ENCODE data around the gene SPTB. TPM values are rescaled to one million over a fixed set of nuclear protein-coding genes. Genes with fewer than 3 reads are reported as not detected.

The SPTB gene
- total RNA-seq, 1 donor from 2014 or later: not detected

DNA sequence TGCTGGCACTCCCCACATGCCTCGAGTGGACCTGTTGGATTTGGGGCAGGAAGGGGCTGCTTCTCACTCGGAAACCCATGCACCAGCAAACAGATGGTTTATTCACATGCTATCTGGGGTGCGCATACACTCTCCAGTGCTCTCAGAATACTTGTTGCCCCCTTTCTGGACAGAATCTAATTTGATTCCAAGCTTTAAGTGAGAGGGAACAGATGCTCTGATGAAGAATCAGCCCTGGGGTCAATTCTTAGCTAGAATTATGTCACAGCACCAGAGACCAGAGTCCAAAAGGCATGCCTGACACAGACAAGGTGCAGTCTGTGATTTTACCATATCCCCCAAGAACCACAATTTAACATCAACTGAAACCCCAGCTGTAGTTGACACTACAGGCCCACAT, 83.8 kb downstream of the SPTB start:
- intact Hi-C loops (cut with micrococcal nuclease): no loop called here

DNA sequence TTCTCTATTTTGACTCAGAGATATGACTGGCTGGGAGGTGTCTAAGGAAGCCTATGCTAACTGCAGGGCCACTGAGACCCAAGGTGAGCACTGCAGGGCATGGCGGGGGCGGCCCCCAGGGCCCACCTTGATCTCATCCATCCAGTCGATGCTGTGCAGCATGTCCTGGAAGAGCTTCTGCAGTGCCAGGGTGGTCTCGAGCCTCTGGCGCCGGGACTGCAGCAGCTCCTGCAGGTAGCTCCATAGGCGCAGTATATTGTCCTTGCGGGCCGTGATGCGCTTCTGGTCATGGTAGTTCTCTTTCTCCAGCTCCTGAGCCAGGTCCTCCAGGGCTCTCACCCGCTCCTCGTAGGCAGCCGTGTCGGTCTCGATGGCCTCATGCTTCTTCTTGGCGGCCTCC, 84.5 kb downstream of the SPTB start:
- intact Hi-C loops (cut with micrococcal nuclease): no loop called here

DNA sequence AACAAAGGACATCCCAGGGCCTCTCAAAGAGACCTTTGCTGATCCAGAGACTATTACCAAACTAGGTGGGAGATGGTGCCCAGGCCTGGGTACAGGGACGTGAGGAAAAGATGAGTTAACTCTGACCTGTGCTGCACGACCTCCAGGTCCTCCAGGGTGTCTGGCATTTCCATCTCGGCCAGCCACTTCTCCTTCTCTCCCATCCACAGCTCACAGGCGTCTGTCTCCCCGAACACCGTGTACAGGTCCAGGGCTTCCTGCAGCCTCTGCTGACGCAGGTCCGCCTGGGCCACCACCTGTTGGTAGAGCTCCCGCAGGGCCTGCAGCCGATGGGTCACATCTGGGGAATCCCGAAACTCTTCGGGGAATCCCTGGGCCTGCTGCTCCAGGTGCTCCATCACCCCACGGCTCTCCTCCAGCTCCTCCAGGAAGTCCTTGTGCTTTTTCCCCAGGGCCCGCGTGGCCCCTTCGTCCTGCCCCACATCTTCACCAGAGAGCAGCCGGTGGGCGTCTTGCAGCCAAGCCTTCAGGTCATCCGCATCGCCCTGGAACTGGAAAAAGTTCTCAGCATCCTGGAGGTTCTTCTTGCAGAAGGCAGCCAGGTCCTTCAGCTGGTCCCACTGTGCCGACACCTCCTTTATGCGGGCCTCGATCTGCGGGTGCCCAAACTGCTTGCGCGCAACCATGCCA, 86.7 kb downstream of the SPTB start:
- intact Hi-C loops (cut with micrococcal nuclease): no loop called here

DNA sequence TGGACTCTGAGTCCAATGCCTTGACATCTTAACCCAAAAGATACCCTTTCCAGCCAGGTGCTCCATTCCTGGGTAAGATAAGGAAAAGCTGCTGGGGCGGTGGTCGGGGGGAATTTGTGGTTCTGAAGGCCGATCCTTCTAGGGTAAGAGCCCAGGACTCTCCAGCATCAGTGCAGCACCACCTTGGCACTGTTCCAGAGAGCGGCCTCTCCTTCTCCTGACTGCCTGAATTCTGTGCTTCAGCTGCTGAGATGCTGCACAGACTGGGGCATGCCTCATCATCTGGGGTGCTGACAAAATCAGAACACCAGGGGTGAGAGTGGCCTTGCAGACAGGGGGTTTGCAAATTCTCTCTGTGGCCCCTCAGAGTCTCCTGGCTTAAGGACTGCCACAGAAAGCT, 87.5 kb downstream of the SPTB start:
- intact Hi-C loops (cut with micrococcal nuclease): no loop called here

DNA sequence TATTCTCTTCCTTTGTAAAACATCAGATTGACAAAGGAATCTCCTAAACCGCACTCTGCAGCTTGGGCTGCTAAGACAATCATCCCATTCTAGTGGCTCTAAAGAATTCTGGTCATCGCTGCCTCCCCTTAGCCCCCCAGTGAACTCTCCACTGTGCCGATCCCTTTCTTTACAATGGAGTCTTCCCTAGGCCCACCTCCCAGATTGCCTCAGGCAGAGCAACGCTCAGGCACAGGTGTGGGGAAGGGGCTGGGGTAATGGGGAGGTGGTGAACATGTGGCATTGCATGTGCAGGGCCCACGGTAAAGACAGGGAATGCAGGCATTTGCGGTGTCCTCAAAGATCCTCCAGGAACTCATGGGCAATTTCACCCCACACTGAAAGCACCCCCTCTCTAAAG, 89.2 kb downstream of the SPTB start:
- intact Hi-C loops (cut with micrococcal nuclease): no loop called here

DNA sequence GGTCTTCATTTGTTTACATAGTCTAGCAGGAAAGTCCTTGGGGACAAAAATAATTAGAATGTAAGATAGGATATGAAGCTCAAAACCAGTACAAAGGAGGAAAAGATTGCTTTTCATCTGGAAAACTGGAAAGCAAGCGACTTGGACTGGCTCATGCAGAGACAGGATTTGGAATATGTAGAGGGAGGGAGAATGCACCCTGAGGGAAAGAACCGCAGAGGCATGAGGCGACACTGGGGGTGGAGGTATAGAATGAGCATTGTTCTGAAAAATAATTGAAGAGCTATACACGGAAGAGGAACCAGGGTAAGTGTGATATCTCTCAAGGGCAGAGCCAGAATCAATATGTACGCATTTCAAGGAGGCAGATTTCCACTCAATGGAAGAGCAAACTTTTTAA, 90.0 kb downstream of the SPTB start:
- intact Hi-C loops (cut with micrococcal nuclease): no loop called here

DNA sequence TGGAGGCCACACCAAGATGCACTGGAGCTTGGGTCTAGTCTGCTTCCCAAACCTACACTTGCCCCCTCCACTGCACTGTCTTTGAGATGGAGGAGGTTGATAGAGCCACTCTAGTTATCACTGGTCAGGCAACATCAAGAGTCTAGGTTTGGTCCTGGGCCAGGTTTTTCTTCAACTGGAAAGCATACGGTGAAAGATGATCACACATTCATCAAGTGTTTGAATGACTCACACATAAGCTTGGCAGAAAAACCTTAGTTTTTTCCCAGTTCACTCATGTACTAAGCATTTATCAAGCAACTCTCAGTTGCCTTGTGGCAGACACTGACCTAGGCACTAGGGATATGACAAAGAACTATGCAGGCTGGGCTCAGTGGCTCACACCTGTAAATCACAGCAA, 91.0 kb downstream of the SPTB start:
- intact Hi-C loops (cut with micrococcal nuclease): no loop called here

DNA sequence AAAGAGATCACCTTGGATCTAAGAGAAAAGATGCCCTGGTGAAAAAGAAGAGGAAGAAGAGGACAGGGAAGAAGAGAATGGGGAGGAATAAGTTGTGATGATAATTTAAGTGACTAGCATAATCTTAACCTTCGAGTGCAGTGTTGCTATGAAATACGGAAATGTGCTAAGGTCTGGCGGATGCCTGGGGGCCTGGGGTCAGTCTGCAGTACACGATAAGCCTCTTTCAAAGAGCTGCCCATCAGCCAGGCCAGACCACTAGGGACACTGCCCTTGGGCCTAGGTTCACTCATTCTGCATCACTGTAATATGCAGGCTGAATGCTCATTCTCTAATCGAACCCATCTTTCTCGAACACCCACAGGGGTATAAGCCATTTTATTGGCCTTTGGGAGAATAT, 92.1 kb downstream of the SPTB start:
- intact Hi-C loops (cut with micrococcal nuclease): no loop called here

DNA sequence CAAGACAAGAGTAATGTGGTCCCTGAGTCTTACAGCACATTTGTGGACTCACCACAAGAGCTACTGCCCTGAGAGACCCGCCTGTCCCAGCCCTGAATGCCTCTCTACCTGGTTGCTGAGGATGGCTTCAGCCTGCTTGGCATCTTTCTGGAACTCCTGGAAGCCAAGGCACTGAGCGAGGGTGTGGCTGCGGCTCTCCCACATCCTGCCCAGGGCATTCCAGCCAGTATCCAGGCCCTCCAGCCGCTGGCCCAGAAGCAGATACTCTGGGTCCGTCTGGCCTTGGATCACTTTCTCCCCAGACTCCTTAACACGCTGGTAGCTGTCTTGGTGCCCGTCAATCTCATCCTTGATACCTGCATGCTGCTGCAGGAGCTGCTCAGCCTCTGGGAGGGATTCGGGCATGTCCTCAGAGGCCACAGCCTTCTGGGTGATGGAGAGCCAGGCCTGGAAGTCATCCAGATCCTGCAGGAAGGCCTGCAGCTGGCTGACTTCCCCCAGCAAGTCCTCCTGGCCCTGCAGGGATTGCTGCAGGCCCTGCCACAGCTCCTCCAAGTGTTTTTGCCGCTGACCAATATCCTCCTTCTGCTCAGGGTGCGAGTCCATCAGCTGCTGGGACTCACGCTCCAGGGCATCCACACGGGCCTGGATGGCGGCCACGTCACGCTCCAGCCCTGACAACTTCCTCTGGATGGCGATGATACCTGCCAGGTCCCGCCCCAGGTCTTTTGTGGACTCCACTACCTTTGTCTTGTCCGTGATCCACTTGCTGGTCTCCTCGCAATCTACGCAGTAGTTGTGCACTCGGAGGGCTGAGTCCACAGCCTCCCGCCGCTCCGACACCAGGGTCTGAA, 93.2 kb downstream of the SPTB start:
- intact Hi-C loops (cut with micrococcal nuclease): no loop called here

DNA sequence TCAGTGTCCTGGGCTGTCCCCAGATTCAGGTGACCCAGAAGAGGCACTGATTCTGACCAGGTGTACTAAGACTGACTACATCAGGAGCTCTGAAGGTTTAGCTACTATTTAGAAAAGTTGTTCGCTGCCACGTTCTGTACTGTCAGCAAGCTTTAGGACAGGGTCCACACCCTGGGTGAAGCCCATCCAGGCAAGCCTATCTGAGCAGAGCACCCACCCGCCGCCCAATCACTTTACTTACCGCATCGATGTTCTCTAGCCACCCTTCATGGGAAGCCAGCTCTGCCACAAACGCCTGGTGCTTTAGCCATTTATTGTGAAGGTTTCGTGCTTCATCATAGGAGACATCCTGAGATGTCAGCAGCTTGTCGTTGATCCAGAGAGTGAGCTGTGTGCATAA, 95.7 kb downstream of the SPTB start:
- intact Hi-C loops (cut with micrococcal nuclease): no loop called here

DNA sequence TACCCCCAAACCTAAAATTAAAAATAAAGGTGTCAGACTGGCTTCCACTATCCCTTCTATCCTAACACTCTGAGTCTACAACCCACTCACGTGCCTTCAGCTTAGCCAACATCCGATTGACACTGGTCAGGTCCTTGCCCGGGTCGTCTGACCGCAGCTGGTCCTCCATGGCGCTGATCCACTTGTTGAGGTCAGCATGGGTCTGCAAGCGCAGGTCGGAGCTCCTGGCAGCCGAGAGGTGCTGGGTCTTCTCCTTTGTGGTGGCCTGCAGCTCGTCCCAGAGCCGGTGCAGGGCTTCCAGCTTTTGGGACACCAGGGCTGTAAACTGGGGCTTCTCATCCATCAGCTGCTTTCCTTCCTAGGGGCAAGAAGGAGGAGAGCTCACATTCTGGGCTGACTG, 97.5 kb downstream of the SPTB start:
- intact Hi-C loops (cut with micrococcal nuclease): no loop called here

DNA sequence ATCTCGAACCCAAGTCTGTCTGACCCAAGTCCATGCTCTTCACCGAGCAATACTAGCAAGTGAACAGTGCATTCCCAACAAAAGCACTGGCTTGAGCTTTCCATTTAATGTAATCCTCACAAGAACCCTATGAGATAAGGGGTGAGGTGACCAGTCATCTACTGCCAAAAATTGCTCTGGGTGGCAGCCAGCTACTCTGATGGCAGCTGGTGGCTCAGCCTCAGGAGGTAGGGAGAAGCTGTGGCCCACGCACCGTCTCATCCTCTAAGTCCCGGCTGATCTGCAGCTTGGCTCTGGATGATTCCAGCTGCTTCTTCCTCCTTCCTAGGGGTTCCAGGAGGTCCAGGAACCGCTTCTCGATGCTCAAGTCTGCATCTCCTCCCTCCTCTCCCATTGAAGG, 100.2 kb downstream of the SPTB start:
- intact Hi-C loops (cut with micrococcal nuclease): no loop called here

DNA sequence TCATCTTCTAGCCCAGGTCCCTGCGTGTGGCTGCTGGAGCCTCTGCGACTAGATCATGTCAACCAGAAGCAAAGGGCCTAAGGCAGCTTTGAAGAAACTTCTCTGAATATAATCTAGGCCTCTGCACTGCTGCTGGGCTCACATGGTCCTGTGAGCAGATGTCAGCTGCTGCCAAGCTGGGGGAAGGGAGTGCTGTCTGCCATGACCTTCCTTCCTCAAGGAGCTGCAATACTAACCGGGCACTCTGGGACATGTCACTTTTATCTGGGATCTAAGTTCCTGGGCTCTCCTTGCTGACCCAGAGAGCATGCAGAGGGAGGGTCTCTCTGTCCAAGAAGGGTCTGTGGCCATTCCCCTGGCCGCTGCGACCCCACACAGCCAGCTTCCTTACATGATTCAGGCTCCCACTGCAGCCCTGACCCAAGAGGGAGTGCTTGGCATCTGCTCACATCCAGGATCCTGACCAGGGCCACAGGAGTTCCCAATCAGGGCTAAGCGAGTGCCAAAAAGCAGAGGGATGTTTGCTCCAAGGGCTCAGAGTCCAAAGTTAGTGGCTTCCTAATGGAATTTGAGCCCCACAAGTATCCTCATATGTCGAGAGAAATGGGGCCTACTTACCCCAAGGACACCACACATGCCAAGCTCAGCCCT, 101.5 kb downstream of the SPTB start:
- intact Hi-C loops (cut with micrococcal nuclease): no loop called here

DNA sequence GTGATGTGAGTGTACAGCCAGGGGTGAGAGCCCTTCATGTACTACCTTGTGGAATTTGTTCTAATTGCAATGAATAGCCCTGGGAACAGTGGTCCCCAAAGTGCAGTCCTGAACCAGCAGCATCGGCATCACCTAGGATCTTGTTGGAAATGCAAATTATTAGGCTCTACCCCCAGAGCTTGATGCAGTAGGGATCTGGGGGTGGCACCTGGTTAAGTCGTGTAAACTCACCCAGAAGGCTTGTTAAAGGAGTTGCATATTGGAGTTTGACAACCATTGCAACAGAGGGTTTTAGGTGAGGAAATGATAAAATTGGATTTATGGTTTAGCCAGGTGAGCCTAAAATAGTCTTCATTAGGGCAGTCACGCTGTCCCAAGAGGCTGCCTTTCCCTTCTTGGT, 102.2 kb downstream of the SPTB start:
- intact Hi-C loops (cut with micrococcal nuclease): no loop called here

DNA sequence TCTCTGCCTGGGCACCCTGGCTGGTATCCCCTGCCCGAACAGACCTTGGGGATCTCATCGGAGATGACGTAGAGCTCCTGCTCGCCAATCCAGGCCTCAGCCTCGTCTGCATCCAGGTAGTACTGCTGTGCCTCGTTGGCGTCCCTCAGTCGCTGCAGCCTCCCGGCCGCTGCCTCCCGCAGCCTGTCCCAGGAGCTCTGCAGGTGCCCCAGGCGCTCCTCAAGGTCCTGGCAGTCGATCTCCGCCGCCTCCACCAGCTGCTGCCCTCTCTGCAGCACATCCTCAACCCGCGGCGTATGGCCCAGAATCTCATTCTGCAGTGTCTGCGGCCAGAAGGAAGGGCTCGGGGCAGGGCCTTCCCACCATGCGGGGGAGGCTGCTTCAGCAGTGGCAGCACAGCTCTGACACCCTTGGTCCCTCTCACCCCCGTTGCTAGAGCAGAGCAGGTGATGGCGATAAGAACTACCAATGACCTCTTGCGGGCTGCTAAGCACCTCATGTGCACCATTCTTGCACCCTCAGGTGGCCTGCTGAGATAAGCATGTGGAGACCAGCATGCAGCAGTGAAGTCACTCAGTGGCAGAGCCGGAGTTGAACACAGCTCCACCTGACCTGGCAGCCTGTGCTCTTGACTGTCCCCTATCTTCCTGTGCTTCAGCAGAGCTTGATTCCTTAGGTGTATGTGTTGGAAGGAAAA, 104.5 kb downstream of the SPTB start:
- intact Hi-C loops (cut with micrococcal nuclease): no loop called here

DNA sequence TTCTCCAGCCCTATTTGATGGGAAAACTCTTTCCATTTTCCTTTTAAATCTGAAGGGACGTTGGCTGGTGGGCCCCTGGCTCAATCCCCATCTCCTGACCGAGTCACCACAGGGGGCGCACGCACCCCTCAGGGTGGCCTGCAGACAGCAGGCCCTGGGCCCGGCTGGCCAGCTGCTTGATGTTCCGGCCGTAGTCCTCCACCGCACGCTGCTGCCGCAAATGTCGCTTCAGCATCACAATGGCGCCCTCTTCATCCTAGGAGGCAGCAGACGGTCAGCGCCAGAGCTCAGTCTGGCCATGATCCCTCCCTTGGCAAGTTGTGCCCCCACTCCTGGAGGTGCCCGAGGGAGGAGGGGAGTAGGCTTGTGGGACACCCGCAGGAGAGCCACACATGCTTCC, 105.4 kb downstream of the SPTB start:
- intact Hi-C loops (cut with micrococcal nuclease): no loop called here

DNA sequence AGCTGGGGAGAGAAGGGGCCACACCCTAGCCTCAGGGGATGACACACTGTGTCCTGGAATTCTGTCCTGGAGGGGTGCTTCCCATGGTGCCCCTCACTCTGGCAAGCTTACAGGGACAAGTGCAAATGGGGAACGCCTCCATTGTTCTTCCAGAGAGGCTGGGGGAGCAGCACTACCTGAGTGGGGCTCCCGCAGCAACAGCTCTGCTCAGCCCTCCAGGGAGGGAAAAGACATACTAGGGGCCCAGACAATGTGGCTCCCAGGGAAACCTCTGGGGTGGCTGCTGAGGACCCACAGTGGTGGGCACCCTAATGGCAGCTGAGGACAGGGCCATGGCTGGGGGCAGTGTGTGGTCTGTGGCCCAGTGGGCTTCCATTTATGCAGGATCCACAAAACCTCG, 106.1 kb downstream of the SPTB start:
- intact Hi-C loops (cut with micrococcal nuclease): no loop called here

DNA sequence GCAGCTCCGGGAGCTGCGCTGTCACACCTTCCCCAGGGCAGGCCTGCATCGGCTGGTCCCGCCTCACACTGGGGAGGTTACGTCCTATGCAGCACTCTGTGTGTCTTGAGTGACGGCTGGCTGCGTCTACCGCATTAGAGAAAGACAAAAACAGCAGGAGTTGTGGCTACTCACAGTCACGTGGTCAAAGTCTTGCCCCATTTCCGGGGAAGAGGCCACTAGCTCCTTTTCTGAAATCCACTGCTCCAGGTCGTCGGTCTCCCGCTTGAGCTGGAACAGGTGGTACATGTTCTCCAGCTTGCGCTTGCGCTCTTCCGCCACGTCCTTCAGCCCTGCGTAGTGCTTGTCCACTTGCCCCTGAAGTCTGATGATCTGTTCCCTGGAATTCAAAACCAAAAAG, 106.7 kb downstream of the SPTB start:
- intact Hi-C loops (cut with micrococcal nuclease): no loop called here

DNA sequence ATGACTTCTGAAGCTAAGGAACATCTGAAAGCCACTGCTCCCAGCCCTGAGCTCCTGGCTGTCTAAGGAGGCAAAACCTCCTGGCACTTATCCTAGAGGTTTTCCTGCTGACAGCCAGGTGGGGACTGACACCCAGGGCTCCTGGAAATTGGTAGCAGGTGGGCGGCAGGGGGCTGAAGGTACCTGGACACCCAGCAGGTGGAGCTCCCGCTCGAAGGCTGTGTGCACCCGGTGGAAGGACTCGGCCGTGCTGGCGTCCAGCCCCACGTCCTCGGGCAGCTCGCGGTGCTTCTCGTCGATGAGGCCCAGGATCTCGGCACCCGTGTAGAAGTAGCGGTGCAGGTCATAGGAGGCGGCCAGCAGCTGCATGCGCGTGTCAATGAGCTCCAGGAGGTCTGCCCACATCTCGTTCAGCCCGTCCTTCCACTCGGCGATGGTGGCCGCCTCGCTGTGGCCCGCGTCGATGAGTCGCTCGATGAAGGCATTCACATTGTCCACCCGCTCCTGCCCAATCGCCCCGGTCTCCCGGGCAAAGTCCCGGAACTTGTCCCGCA, 107.2 kb downstream of the SPTB start:
- intact Hi-C loops (cut with micrococcal nuclease): no loop called here

DNA sequence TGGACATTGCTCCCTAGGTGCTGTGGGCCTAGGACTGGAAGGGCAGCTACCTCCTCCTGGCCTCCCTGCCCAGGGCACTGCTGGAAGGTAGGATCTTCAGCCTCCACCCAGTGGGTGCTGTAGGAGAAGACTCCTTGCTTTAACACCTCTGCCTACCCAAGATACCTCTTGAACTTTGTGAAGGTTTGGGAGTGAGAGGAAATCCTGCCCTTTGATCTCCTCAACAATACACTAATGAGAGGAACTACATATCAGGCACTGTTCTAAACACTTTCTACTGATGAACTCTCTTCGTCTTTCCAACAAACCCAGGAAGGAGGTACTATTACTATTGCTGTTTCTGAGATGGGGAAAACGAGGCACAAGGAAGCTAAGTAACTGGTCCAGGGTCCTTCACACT, 108.5 kb downstream of the SPTB start:
- intact Hi-C loops (cut with micrococcal nuclease): no loop called here

DNA sequence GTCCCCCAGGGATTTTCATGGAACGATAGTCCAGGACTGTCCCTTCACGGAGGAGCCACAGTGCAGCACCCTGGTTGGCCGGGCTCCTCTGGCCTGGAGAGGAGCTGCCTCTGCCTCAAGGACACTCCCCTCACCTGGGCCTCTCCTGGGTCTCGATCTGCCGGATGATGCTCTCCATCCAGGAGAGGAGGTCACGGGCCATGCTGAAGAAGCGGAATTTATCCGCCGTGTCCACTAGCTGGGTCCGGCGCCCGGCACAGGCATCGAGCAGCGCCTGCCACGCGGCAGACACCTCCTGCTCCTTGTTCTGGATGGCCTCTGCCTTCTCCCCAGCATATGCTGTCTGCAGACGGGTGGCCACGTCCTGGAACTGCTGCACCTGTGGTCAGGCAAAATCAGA, 109.0 kb downstream of the SPTB start:
- intact Hi-C loops (cut with micrococcal nuclease): no loop called here

Measured in T-helper 2 cell treated with Interferon-gamma antibody and Interleukin-4, amounts not matched to agents 100 ng/mL and 5 ng/mL, for 36 hours (primary cell).